GM10847 (cell line): ENCODE results near the gene OTUB2.

ENCODE experiments used
- POLR2A ChIP-seq: IDR thresholded peaks from 2 replicates; pipeline ENCODE4 v1.6.1; 2011; ENCODE audit not compliant: insufficient read length; ENCODE audit errors: extremely low read depth

Gene OTUB2

GRCh38 chr14:94077111-94077821 is 51.1 kb downstream of the OTUB2 start:
- no peak for TF ChIP-seq POLR2A

- no peak for TF ChIP-seq POLR2A
Measured at GRCh38 chr14:94077823-94078222, 51.7 kb downstream of the OTUB2 start.

GRCh38 chr14:94079891-94080620 is 53.9 kb downstream of the OTUB2 start:
- TF ChIP-seq POLR2A: no peak

GRCh38 chr14:94080621-94081385 is 54.7 kb downstream of the OTUB2 start, which contains the start of the genes DDX24 and IFI27L1:
Gene DDX24 (minus strand): TSS chr14:94081202. CDS start chr14:94079742, 1,460 bp downstream.
Gene IFI27L1 (plus strand): TSS chr14:94081310. CDS start chr14:94096938, 15,628 bp downstream.
- peak; percentile 92 for TF ChIP-seq POLR2A

DNA sequence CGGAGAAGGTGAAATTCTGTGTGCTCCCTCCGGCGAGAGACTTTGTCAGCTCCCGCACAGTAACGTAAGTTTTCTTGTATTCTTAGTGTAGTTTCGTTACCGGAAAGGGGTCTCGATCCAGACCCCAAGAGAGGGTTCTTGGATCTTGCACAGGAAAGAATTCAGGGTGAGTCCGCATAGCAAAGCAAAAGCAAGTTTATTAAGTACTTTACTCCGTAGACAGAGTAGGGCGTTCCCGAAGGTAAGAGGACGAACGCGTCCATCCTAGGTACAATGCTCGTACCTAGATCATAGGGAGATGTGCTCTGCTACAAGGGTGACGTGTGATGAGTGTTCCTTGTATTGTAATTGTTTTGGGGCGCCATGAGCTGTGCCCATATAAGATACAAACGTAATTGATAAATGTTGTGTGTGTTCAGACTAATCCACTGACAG is 55.3 kb downstream of the OTUB2 start:
- no peak for TF ChIP-seq POLR2A

- TF ChIP-seq POLR2A: no peak
Measured at GRCh38 chr14:94087891-94088290, 61.8 kb downstream of the OTUB2 start.

DNA sequence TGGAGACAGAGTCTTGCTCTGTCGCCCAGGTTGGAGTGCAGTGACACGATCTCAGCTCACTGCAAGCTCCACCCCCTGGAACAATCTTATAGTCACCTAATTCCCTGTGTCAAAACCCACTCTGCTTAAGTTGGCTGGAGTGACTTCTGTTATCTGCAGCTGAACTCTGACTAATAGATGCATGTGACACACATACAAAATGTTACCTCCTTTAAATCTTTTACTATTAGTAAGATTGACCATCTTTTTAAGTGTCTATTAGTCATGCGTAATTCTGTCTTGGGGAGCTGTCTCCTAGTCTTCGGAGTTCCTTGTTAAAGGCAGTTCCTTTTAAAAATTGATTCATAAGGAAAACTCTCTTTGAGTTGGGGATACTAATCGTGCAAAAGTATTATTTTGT is 62.4 kb downstream of the OTUB2 start:
- TF ChIP-seq POLR2A: no peak

DNA sequence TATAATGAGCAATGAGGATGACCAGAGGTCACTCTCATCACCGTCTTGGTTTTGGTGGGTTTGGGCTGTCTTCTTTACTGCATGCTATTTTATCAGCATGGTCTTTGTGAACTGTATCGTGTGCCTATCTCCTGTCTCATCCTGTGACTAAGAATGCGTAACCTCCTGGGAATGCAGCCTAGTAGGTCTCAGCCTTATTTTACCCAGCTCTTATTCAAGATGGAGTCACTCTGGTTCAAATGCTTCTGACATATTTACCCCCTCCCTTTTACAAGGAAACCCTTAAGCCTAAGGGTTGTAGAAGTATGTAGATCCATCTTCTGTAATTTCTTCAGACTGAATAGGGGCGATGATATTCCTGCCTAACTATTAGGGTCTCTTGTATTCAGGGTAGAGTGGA is 63.3 kb downstream of the OTUB2 start:
- no peak for TF ChIP-seq POLR2A

GRCh38 chr14:94093418-94093817 is 67.3 kb downstream of the OTUB2 start:
- TF ChIP-seq POLR2A: no peak

DNA sequence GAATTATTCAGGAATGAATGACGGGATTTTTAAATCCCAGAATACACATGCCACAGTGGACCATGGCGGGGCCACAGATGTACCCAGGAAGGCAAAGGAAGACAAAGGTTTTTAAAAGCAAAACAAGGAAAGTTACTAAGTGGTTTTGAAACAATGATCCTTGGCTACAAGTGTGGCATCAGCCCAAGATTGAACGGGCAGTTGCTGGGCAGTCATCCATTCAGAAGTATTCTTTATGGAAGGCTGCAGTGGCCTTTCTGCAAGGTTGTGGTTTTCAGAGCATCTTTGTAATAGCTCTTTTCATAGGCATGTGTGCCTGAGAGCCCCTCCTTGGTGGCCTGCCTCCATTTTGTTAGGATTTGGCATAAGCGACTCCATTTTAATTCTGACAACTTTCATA is 71.0 kb downstream of the OTUB2 start:
- TF ChIP-seq POLR2A: no peak
